ENCODE results near the gene PARP6.
A peak's percentile ranks its signal among the peaks of the same experiment; 100 is the strongest.

The PARP6 gene

DNA sequence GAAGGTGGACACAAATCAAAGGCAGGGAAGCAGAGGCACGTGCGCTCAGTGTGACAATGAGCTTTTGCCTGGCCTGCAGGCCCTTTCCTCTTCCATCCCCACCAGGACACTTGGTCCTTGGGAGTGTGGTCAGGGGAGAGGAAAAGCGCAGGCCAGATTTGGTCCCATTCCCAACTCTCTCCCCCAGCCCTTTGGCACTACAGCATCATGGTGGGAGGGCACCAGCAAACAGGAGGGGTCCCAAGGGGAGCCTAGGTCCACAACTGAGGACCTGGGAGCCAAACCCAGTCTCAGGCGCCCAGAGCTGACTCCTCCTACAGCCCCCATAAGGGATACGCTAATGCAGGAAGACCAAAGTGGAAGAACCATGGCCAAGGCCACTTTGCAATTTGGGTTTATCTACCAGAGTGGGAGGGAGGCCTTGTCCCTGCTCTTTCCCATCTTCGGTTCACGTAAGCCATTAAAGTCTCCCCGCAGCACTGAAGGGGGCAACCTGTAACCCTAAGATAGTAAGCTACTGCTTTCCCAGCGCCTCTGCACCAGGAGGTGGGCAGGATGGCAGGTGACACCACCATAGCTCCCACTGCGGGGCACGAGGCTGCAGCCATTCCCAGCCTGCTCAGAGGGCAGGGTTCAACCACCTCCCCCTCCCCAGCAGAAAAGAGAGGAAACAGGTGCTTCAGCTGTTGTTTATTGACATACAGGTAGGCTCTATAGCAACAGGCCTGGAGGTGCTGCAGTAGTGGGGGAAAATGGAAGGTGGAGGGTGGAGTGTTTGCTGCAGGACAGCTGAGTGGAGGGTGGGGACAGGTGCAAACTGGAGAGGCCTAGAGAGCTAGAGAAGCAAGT lies 73.8 kb downstream of the PARP6 start:
- DNase-seq = peak; percentile 80

DNA sequence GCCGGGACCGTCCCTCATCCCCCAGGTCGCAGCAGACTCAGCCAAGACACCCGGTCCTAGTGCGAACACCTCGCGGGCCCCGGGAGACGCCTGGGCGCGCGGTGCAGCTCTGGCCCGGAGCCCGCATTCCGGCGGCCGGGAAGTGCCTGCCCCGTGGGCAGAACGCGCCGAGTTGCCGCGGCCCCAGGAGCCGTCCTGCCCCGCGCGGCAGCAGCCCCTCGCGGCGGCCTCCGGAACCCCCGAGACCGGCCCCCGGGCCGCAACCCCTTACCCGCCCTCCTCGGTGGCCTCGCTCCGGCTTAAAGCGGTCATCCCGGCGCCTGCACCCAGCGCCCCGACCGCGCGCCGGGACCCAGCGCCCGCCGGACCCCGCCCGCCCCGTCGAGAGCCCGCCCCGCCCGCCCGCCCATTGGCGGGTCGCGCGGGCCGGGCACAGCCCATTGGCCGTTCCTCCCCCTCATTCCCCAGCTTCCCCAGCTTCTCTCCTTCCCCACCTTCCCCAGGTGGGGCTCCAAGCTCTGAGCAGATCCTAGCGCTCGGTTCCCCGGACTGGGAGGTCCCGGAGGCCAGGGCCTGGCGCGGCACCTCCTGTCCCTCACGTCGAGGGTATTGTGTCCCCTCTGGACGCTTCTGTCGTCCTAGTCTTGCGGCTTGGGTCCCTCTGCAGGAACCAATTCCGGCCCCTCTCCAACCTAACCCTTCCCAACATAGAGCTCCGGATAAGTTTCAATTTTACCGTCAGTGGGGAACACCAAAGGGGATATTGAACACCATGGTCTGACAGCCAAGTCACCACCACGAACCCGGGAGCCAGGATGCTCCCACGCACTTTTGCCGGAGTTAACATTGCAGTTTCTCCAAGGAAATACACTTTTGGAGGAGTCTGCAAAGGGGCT lies 74.6 kb downstream of the PARP6 start, which contains the start of gene GRAMD2A:
Gene GRAMD2A (minus strand): TSS at position 328 of the 896 bp plus-strand sequence.
- DNase-seq = peak; percentile 48

DNA sequence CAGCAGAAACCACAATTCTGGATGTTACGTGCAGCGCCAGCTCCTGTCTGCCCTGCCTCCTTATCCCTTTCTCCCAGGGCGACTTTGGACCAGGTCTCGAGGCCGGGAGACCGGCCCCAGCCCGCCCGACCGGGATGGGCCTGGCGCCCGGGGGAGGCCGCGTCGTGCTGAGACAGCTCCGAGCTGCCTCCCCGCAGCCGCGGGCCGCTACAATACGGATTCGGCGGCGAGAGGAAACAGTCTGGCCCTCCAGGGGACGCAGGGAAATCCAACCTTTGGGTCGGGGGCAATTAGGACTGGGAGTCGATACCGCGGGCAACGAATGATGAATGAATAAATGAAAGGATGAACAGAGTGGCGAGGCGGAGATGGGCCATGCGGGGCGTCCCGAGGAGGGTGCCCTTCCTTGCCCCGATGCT lies 75.3 kb downstream of the PARP6 start:
- no peak for DNase-seq

DNA sequence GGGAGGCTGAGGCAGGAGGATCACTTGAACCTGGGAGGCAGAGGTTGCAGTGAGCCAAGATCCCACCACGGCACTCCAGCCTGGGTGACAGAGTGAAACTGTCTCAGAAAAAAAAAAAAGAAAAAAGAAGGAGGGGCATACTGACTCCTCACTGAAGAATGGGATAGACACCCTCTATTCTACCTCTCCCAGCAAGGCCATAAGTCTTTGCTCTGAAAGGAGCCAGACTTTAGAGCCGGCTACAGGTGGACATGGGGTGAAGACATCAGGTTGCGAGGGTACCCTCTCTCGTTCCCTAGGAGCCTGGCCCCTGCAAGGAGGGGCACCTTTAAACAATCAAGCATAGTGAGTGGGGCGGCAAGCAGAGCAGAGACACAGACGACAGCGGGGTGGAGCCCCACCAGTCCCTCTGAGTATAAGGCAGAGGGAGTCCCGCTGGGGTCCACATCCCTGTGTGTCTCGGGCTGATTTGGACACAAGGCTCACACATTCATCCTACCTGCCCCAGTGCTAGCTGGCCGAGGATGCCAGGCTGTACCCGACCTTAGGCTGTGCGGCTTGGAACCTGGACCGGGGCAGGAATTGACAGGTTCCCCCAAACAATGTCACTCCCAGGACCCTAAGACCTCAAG lies 75.8 kb downstream of the PARP6 start:
- DNase-seq = no peak

DNA sequence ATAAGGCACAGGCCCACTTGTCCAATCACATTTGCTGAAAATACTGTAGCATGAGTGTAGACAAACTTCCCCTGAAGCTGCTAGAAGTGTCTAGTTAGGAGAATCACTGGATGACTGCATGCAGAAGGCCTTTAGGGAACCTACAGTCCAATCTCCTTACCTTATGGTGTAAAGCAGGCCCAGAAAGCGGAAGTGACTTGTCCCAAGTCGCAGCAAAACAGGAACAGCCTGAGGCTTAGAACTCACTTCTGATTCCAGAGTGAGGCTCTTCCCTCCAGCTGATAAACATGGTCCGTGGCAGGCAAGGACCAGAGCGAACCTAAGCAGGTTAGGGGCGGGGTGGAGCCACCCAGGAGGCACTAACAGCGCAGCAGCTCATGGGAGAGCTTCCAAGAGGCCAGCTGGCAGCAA lies 77.2 kb downstream of the PARP6 start:
- DNase-seq = no peak

DNA sequence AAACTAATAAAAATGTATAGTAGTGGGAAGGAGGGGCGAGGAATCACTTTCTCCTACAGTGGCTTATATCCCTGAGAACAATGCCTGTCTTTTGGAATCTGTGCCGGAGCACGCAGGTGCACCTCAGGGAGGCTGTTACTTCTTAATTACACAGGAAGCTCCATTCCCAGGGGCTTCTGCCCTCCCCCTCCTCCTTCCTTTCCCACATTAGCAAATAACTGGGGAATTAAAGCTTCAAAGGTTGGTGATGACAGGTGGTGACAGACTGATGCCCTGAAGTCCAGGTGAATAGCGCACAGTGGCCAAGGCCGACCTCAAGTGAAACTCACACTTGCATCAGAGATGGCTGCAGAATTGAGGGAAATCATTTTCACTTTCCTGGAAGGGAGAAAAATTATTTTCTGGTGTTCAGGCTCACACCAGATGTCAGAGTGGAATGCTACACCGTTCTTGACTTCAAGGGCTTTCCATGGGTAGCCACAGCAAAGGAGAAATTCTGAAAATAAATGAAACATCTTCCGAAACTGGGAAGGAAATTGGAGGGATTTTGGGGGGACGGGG lies 78.4 kb downstream of the PARP6 start:
- DNase-seq = no peak

DNA sequence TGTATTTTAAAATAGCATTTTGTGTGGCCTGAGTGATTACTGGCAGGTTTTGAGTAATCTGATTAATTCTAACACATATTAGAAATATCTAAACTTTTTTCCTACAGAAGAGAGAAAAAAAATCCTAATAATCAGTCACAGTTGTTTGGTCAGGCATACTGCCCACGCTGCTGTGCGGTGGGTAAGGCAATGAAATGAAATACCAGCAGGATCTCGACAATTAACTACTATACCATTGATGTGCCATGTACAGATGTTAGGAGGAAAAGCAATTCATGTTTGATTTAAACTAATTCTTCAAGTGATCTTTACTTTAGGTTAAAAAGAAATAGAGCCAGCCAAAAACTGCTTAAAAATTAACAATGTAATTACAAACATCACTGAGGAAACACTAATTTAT lies 79.9 kb downstream of the PARP6 start:
- DNase-seq = no peak

All from NCI-H510A treated with DMSO at 0.1 percent for 48 hours (cell line).